Stimulated activated CD4-positive, alpha-beta T cell treated with anti-CD3 and anti-CD28 coated beads, Interleukin-1b, Interleukin-23, amount 100 ng/mL, for 24 hours (primary cell): ENCODE measurements around the gene ADAMTS2.

ENCODE experiments used
- DNase-seq, 4 experiments: peaks; one replicate each; pipeline ENCODE4 v3.0.0-alpha.2; 2020; ENCODE audit warnings: low read depth in 4 of 4, low spot score in 1 of 4

Gene ADAMTS2

DNA sequence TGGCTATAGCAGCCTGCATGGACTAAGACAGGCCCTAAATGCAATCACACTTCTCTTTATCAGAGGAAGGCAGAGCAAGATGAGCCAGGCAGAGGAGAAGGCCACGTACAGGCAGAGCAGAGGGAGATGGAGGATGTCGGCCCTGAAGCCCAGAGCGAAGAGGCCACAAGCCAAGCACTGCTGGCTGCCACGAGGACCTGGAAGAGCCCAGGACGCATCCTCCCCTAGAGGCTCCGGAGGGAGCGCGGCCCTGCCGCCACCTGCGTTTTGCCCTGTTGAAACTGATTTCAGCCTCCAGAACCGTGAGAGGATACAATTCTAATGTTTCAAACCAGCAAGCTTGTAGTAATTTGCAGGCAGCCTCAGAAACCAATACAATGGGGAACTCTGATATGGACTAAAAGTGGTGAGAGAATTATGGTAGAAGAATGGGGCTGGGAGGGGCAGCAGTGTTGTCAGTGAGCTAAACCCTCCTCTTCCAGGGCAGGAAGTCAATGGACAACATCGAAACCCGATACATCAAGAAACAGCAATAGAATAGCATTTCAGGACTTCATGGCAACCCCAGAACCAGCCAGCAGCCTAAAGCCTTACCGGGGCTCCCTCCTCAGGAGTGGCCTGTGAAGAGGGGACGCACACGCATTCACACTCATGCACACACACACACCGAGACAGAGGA, 32.6 kb downstream of the ADAMTS2 start:
- DNase-seq: no peak

DNA sequence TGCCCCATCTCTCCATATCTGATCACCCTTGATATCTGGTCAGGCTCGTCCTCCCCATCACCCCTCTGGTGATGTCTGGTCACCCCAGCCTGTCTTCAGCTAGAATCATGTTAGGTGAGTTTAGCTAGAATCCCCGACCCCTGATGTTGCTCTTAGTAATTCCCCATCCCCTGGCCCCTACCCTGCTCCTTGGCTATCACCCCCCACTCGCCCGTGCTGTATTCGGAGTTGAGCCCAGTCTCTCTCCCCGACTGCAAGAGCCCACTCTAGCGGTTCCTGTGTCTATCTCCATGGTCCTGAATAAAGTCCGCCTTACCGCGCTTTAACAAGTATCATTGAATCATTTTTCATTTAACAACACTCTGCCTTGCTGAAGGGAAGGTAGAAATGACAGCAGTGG, 33.7 kb downstream of the ADAMTS2 start:
- no peak for DNase-seq

DNA sequence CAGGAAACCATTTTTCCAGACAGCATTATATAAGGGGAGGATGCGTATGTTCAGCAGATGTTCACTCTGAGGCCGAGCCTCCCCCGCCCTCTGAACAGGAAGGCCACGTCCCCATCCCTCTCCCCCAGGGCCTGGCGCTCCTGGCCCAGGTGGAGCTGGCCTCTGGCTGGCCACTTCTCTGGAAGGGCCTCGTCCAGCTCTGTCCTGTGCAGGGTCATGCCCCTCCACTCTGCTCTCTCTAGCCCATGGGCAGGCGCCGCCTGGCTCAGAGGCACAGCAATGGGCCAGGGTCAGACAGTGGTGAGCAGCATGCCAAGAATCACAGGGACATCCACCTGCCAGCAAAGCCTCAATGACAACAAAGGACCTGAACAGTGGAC, 34.2 kb downstream of the ADAMTS2 start:
- DNase-seq: no peak

DNA sequence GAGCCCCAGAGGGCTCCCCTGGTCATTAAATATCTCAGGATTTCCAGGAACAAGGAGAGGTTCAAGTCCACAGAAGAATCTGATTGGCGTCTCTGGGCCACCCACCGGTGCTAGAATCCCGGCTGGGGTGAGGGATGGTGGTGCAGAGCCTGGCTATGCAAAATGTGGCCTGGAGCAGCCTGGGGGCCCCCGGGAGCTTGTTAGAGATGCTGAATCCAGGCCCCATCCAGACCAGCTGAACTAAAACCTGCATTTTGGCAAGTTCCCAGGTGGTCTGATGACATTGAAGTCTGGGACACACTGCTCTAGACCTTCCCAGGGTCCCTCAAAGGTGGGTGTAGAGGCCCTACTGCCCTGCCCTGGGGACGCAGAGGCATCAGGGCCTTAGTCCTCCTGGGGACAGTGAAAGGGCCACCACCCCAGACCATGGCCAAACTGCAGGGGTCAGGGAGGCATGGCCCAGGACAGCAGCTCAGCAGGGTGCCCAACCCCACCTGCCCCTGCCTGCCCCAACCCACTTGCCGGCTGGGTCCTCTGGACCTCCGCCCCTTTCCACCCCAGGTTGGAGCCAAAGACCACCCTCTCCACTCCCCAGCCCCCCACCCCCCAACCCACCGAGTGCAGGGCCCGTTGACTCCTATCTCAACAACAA, 34.7 kb downstream of the ADAMTS2 start:
- DNase-seq: no peak

DNA sequence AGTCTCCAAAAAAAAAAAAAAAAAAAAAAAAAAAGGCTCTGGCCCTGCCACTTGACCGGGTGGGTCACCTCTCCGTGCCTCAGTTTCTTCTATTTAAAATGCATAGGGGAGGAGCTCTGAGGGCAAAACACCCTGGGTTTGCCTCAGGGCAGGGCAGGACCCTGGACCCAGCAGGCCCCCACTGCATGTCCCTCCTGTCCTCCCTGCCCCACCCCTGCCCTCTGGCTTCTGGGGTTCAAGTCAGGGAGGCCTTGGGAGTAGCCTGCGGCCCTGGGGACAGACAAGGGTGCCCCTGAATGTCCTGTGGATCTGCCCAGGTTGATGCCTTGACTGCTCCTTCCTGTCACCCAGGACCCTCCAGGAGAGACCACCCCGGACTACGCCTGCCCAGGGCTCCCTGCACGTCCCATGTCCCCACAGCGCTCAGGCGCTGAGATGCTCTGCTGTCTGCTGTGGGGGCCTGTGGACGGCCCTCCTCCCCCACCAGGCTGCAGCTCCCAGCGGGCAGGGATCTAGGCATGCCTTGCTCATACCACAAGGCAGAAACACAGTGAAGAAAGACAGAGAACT, 35.4 kb downstream of the ADAMTS2 start:
- no peak for DNase-seq

DNA sequence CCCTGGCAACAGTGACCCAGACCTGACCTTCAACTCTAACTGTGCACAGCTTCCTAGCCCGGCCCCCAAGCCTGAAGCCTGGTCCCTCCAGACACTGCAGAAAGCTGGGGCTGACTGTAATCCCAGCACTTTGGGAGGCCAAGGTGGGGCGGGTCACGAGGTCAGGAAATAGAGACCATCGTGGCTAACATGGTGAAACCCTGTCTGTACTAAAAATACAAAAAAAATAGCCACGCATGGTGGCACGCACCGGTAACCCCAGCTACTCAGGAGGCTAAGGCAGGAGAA, 35.9 kb downstream of the ADAMTS2 start:
- DNase-seq: no peak

DNA sequence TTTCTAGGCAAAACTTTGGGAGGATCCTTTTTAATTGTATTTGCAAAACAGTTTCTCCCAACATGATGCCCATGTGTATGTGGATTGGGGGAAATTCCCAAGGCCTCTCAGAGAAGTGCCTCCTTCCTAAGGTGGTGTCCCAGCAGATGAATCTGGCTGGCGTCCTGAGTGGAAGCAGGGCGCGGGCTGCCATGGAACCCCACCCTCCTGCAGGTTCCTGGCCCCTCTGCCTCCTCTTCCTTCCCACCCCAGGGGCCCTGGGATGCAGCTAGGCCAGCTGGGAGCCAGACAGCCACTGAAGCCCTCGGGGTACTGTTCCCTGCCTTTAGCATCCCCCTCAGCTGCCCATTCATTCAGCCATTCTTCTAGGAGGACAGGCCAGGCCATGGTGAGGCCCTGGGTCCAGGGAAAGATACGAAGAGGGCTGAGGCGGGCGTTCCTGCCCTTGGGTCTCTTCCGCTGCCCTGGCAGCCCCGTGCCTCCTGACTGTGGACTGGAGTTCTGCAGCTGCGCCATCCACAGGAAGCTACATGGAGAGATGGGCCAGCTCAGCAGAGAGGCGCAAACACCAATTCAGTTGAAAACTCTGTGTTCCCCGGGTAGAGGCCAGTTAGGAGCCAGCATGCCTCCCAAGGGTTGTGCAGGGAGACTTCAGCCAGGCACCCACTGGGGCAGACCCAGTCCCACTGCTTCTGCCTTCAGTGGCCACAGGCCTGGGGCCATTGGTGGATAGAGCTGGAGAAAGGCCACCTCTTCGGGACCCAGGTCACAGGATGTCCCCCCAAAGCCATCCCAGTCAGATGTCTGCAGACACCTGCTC, 36.5 kb downstream of the ADAMTS2 start:
- no peak for DNase-seq

DNA sequence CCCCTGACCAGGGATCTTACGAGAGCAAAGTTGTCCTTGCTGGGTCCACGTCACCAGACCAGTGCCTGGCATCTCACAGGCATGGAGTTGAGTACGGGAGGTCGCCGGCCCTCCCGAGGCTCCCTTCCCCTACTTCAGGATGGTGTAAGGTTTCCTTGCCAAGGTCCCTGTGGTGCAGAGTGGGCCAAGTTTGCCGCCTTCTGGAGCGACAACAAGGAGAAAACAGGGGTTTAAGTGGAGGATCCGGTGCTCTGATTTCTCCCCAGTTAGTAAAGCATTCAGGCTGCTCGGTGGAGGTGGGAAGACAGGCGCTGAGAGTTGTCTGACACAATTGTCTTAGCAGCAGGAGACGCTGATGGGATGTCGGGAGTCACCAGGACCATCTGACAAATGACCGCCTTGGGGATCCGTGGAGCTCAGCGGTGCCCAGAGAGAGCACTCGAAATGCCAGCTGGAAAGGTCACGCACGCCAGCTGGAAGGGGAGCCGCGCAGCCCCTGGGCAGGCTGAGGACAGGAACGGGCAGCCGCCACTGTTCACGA, 37.3 kb downstream of the ADAMTS2 start:
- DNase-seq: no peak

DNA sequence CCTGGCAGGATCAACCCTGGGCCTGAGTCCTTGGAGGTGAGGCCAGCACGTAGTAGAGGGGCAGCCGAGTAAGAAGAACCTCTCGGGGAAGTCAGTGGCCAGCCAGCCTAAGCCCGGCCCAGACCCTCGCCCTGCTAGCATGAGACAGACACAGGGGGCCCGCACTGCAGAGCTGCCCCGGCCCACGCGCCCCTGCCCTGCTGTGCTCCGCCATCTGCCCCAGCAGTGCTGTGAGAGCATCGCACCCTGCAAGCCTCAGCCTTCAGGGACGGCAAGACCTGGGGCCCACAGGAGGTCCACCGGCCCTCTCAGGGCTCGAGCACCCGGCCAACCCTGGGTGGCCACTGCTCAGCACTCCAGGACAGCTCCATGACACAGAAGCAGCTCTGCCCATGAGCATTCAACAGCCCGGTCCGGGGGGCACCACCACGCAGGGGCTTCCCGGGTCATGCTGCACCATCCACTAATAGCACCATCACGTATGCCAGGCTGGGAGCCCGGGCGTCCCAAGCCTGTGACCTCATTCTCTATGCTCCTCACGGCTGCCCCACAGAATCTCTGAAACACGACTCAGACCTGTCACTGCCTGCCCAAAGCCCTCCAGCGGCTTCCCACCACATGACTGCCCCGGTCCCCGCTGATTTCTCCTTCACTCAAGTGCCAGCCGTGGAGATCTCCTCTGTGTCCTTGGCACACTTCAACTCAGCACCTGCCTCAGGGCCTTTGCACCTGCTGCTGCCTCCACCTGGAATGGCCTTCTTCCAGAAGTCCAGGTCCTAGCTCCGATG, 38.1 kb downstream of the ADAMTS2 start:
- no peak for DNase-seq

DNA sequence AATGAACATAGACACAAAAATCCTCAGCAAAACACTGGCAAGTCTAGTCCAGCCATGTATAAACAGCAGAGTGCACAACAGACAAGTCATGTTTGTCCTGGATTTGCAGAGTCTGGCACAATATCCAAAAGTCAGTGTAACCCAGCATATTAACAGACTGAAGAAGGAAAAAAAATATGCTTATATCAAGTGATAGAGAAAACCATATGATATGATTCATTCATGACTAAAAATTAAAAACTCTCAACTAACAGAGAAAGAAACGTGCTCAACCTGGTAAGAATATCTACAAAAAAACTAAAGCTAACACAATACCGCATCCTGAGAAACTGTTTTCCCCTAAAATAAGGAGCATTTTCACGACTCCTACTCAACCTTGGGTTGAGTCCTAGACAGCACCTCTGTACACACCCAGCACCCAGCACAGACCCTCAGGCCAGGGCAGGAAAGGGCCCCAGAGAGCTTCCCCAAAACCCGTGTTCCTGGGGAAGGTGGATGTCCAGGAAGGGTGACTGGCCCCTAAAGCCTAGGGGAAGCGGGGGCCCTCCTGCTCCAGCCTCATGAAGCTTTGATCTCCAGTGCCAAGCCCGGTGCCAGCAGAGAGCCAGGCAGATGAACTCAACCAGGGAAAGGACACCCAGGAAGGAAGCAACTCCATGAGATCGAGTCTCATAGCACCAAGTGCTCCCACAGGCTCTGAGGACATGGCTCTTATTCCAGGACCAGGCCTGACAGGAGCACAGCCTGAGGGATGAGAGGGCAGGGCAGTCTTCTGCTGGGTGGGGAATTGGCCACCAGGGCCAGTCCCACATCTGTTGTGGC, 38.9 kb downstream of the ADAMTS2 start:
- no peak for DNase-seq

DNA sequence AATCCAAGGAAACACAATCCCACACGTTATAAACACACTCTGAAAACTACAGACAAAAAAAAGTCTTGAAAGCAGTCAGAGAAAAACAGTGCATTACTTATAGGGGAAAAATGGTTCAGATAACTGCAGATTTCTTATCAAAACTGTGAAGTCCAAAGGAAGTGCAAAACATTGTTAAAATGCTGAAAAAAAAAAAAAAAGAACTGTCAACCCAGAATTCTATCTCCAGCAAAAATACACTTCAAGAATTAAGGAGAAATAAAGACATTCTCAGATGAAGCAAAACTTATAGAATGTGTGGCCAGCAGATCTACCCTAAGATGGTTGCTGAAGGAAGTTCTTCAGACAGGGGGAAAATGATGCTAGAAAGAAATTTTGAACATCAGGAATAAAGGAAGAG, 40.4 kb downstream of the ADAMTS2 start:
- no peak for DNase-seq

DNA sequence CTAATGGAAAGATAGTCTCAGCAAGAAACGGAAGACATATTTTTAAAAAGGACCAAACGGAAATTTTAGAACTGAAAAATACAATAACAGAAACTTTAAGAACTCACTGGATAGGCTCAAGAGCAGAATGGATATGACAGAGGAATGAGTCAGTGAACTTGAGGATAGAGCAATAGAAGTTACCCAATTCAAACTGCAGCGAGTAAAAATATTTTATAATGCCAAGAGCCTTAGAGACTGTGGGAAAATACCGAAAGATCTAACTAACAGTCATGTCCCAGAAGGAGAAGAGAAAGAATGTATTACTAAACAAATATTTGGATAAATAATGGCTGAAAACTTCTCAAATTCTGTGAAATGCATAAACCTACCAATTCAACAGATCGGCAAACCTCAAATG, 40.8 kb downstream of the ADAMTS2 start:
- no peak for DNase-seq

DNA sequence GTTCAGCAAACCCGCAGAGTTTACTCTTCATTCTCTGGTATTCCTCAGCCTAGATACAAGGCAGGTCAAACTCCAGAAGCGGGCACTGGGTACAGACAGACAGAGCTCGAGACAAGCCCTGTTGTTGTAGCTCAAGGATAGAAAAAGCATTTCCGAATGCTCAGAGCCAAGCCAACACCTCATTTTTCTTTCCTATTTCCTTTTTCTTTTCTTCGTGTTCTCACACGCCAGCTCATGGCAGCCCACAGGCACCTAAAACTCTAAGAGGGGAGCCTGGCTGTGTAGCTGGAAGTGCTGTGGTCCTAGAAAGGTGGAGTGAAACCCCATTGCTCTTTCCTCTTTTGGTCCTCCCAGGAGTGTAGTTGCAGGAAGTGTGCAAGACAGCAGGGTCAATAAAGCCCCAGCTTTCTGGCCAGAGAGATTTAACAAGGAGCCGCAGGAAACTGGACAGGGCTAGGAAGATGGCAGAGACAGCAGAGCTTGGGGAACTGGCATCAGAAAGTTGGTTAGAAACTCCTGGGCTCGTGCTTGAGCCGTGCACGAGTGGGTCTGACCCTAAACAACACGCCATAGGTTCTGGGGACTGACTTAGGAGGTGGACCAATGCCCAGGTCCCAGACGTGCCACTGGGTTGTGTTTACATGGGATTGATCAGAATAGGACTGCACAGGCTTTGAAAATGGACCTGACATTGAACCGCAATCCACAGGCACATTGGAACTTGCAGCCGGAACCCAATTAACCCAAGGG, 41.6 kb downstream of the ADAMTS2 start:
- DNase-seq: no peak

DNA sequence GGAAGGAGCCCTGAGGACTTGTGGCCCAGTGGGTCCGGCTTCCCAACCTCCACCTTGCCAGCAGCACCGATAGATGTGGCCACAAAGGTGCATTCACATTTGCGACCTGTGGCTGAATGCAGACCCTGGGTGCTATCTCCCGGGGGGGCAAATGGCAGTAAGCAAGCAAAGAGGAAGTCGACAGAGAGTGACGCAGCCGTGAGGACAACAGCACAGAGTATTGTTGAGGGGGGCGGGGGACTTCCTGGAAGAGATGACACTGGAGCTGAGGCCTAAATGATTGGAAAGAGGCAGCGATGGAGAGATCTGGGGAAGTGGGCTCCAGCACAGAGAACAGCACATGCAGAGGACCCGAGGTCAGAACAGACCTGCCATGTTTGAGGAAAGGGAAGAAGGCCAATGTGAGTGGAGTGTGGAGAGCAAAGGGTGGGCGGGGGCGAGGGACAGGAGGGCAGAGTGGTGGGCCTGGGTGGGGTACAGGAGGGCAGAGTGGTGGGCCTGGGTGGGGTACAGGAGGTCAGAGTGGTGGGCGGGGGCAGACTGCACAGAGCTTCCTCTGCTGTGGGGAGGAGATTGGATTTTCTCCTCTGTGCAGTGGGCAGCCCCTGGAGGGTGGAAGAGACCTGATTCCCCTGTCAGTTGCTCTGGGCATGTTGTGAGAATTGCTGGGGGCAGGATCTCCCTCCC, 42.6 kb downstream of the ADAMTS2 start:
- no peak for DNase-seq

DNA sequence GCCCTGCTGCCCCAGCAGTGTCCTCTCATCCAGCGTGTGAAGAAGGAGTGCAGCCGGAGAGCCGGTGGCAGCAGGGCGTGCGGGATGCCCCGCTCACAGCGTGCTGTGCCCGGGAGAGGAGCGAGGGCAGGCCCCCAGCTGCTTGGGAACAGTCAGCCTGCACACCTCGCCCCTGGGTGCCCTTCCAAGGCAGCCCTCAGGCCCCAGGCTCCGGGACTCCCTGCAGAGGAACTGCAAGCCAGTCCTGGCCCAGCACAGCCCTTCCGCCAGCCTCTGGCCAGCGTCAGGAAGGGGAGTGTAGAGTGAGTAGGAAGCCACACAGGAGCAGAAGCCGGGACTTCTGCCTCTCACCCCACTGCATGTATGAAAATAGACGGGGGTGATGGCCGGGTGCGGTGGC, 43.5 kb downstream of the ADAMTS2 start:
- no peak for DNase-seq

DNA sequence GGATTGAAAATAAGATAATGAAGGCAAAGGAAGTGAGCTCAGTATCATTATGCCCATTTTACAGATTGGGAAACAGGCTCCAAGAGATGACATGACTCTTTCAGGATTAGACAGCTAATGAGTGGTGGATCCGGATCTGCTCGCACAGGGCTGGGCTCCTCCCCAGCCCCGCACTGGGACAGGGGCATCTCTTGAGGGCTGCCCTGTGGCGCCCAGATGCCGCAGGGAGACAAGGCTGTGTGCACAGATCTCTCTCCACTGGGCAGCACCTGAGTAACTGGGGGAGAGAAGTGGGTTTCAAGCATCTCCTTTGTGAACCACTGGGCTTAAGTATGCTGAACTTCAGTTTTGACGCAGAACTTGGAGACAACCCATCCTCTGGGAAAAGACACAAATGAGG, 43.9 kb downstream of the ADAMTS2 start:
- DNase-seq: no peak

DNA sequence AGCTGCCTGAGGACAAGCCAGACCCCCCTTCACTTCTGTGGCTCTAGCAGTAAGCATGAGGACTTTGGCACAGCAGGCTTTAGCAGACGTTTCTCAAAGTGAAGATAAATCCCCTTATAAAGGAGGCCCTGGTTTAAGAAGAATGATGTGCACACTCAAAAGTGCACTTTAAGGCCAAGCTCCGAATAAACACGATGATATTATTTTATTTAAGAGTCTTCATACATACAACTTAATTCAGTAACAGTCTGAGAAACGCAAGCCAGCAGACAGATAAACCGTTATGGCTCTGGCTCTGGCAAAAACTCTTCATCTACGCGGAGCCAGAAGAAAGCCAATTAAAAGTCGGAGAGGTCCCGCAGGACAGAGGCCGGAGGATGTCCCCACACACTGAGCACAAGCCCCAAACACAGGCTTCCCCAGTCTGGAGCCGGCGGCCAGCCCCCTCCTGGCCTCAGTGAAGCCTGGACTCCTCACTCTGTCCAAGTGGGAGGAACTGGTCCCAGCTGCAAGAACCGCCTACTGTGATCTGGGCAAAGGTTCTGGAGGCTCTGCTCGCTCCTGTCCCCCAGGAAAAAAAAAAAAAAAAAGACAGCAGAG, 44.6 kb downstream of the ADAMTS2 start:
- DNase-seq: no peak

DNA sequence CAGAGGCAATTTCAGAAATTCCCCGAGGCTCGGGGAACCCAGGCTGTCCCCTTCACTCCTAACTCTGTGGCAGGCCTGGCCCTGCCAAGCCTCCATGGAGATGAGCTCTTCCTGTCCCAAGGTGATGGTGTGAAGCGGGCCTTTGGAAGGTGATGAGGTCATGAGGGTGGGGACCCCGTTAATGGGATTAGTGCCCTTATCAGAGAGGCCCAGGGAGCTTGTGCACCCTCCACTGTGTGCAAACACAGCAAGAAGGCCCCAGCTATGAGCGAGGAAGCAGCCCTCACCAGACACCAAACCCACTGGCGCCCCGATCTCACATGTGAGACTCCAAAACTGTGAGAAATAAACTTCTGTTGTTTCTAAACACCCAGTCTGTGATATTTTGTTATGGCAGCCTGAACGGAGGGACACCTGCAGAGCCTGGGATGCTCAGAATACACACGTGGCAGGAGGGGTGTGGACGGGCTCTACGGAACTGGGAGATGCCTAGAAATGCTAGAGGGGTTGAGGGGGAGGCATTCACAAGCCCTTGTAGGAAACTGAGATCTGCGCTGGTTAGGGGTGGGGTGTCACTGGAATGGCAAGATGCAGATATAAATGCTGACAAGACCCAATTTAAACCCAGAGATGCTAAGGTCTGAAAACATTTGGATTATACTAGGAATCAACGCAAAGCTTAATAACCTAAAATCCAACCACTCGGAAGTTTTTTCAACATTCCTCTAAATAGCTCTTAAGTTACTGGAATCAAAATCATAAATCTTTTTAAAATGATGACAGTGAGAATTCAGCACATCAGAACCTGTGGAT, 46.9 kb downstream of the ADAMTS2 start:
- no peak for DNase-seq
